ENCODE data around the gene HOMER2. TPM values are rescaled to one million over a fixed set of nuclear protein-coding genes. Genes with fewer than 3 reads are reported as not detected.

HOMER2 gene
- total RNA-seq, 2 donors from 2014 or later: 234 to 445 TPM

DNA sequence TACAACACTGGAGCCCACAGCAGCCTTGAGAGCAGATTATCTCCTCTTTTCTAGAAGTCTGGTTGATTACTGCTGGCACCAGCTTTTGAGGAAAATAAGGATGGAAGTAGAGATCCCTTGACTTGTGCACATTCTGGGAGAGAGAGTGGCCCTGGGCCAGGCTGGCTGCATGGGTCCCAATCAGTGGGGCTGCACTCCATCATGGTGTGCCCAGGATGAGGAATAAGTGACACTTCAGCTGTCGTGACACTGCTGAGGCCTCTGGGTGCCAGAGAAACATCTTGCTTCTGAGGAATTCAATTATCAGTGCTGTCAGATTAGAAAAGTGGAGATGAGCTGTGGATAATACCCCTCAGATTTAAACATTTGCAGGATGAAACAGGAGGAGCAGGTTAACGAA is 42.6 kb upstream of the HOMER2 start:
- Histone ChIP-seq H3K4me1 (replicated peaks) (peaks cover 5% of the 10 kb centered on the region), H3K27ac (no peak overlapping the region), H3K36me3 (no peaks in the 10 kb centered on the region), H3K27me3 (replicated peaks; ENCODE audit: insufficient read depth) (no peaks in the 10 kb centered on the region), H3K4me3 (no peak overlapping the region), H3K9me3 (no peaks in the 10 kb centered on the region)
- TF ChIP-seq POLR2AphosphoS5 (IDR thresholded peaks at IDR 0.05): no peak
- TF ChIP-seq, protein P1, sequence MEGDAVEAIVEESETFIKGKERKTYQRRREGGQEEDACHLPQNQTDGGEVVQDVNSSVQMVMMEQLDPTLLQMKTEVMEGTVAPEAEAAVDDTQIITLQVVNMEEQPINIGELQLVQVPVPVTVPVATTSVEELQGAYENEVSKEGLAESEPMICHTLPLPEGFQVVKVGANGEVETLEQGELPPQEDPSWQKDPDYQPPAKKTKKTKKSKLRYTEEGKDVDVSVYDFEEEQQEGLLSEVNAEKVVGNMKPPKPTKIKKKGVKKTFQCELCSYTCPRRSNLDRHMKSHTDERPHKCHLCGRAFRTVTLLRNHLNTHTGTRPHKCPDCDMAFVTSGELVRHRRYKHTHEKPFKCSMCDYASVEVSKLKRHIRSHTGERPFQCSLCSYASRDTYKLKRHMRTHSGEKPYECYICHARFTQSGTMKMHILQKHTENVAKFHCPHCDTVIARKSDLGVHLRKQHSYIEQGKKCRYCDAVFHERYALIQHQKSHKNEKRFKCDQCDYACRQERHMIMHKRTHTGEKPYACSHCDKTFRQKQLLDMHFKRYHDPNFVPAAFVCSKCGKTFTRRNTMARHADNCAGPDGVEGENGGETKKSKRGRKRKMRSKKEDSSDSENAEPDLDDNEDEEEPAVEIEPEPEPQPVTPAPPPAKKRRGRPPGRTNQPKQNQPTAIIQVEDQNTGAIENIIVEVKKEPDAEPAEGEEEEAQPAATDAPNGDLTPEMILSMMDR (IDR thresholded peaks at IDR 0.05): no peak
- TF ChIP-seq POLR2A (IDR thresholded peaks at IDR 0.05): no peak
- intact Hi-C loops (cut with DNase I): no loop called here
- DNase-seq (ENCODE audit: low spot score): no peak
- 81% methylated on average over 2 of the region's 2 CpGs for WGBS

GRCh38 chr15:82993144-82993543 is 40.6 kb upstream of the HOMER2 start:
- intact Hi-C loops (cut with DNase I): no loop called here
- no peaks in the 10 kb centered on the region for H3K36me3 ChIP-seq
- H3K27ac ChIP-seq: no peak overlapping the region
- H3K4me1 ChIP-seq (replicated peaks): no peaks in the 10 kb centered on the region
- TF ChIP-seq, protein P1 (IDR thresholded peaks at IDR 0.05): no peak
- TF ChIP-seq POLR2A (IDR thresholded peaks at IDR 0.05) (no peak), POLR2AphosphoS5 (IDR thresholded peaks at IDR 0.05) (no peak)
- H3K4me3 ChIP-seq: no peak overlapping the region
- 56% methylated on average over 4 of the region's 4 CpGs for WGBS
- DNase-seq (ENCODE audit: low spot score): no peak
- no peaks in the 10 kb centered on the region for H3K27me3 ChIP-seq (replicated peaks; ENCODE audit: insufficient read depth)
- H3K9me3 ChIP-seq: no peaks in the 10 kb centered on the region

GRCh38 chr15:82992436-82992998 is 40.0 kb upstream of the HOMER2 start:
- Histone ChIP-seq H3K27me3 (replicated peaks; ENCODE audit: insufficient read depth) (no peaks in the 10 kb centered on the region), H3K9me3 (no peaks in the 10 kb centered on the region), H3K4me3 (no peak overlapping the region), H3K27ac (no peak overlapping the region), H3K36me3 (no peaks in the 10 kb centered on the region), H3K4me1 (replicated peaks) (no peaks in the 10 kb centered on the region)
- intact Hi-C loops (cut with DNase I): no loop called here
- WGBS: 91% methylated on average over 3 of the region's 3 CpGs
- DNase-seq (ENCODE audit: low spot score): no peak
- no peak for TF ChIP-seq POLR2A (IDR thresholded peaks at IDR 0.05)
- TF ChIP-seq, protein P1 (IDR thresholded peaks at IDR 0.05): no peak

DNA sequence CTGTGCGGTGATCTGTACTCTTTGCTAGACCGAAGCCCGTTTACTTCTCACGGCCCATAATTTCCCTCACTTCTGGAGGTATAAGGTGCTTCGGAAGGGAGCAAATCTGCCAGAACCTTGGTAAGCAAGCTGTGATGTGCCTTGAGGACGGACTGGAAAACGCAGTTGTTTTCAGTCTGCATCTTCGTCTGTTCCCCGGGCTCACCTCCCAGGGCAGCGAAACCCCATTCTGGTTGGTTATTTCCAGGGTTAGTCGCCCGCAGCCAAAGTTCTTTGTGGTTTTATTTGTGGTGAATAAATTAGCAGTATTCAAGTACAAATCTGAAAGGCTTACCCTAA is 33.9 kb upstream of the HOMER2 start:
- TF ChIP-seq, protein P1 (IDR thresholded peaks at IDR 0.05): no peak
- no peak for TF ChIP-seq POLR2A (IDR thresholded peaks at IDR 0.05)
- TF ChIP-seq POLR2AphosphoS5 (IDR thresholded peaks at IDR 0.05): no peak
- Histone ChIP-seq H3K36me3 (no peaks in the 10 kb centered on the region), H3K4me1 (replicated peaks) (peaks cover 7% of the 10 kb centered on the region), H3K27me3 (replicated peaks; ENCODE audit: insufficient read depth) (no peaks in the 10 kb centered on the region), H3K9me3 (no peaks in the 10 kb centered on the region), H3K27ac (peak overlapping the region; percentile 76 to 80), H3K4me3 (peak overlapping the region; percentile 72 to 81)
- no peak for DNase-seq (ENCODE audit: low spot score)
- intact Hi-C loops (cut with DNase I): no loop called here
- WGBS: 0% methylated on average over 12 of the region's 12 CpGs

DNA sequence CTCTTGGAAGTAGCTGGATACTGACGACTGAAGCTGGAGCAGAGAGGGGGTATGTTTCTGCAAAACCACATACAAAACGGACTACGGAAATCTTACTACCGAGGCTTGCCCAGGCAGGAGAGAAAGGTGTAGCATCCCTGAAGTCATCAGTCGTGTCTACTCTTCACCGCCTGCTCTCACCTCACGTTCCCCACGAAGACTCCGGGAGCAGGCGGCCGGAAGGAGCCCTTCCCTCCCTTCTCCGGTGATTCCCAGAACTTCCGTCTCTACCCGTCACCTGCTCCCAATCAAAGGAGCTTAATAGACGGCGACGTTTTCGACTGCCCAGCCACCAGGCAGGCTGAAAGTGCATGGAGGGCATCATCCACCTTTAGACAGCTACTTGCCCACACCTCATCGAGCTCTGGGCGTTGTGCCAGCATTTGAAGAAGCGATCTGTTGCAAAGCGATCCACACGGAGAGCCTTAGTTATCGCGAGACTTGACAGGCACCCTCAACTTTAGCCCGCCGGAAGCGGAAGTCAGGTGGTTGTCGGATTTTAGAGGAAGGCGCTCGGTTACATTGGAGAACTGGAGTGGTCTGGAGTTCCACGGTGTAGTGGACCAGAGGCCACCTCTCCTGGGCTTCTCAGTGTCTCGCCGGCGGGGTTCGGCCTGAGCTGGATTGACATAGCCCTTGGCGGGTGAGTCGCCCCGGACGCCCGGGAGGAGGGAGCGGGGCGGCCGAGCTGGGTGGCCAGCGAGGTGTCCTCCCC is 33.3 kb upstream of the HOMER2 start, which contains the start of gene RAMAC:
RAMAC (plus strand) TSS at position 523 of the 754 bp plus-strand sequence. CDS start 2,809 bp downstream, outside the sequence.
- DNase-seq (ENCODE audit: low spot score): peak; percentile 95
- intact Hi-C loops (cut with DNase I): no loop called here
- H3K4me1 ChIP-seq (replicated peaks): peaks cover 7% of the 10 kb centered on the region
- peak within 1 kb of the TSS; percentile 72 to 81 for H3K4me3 ChIP-seq
- no peaks in the 10 kb centered on the region for H3K27me3 ChIP-seq (replicated peaks; ENCODE audit: insufficient read depth)
- H3K27ac ChIP-seq: peak within 1 kb of the TSS; percentile 76 to 80
- no peaks in the 10 kb centered on the region for H3K9me3 ChIP-seq
- WGBS: 2% methylated on average over 45 of the region's 45 CpGs
- TF ChIP-seq, protein P1 (IDR thresholded peaks at IDR 0.05): no peak
- TF ChIP-seq POLR2A (IDR thresholded peaks at IDR 0.05): peak; percentile 49
- TF ChIP-seq POLR2AphosphoS5 (IDR thresholded peaks at IDR 0.05): peak; percentile 95
- no peaks in the 10 kb centered on the region for H3K36me3 ChIP-seq

Data from prostate gland (tissue), 2 donors.